PC-9 (cell line): ENCODE results near the gene TMEM106A. TPM values are rescaled to one million over a fixed set of nuclear protein-coding genes. Genes with fewer than 3 reads are reported as not detected.
A peak's percentile ranks its signal among the peaks of the same experiment; 100 is the strongest.
"Not testable (repeated sequence)": the region's sequence is repeated elsewhere in the genome, so short reads cannot be mapped to it uniquely, and the experiment has no call there.

Experiments used
- BruUV-seq: library from RNA; stranded (reverse); fragments of 400-500 nt; replicated peaks from 2 replicates; lab custom pipeline; 2021; lab: Mats Ljungman, UMichigan
- CTCF ChIA-PET: fragments of 300-600 bp; sonication (Branson Sonifier 250); formaldehyde crosslinking; loops from one replicate; lab custom pipeline; 2022; ENCODE audit warnings: antibody characterized with exemption; lab: Charles Lee
- POLR2A ChIA-PET: fragments of 300-600 bp; sonication (Branson Sonifier 250); formaldehyde crosslinking; loops from one replicate; lab custom pipeline; 2022; ENCODE audit warnings: antibody characterized with exemption; ENCODE audit not compliant: unreplicated experiment; lab: Charles Lee
- DNase-seq, 2 experiments: peaks; one replicate each; pipeline versions ENCODE4 v3.0.0 to v3.0.0-alpha.2; 2015 to 2022; ENCODE audit warnings: mixed read lengths in 1 of 2
- H2AFZ ChIP-seq: fragments of 200-600 bp; sonication (generic); 2 replicates; pipeline ENCODE4 v1.8.1; 2017; ENCODE audit warnings: antibody characterized with exemption
- H3F3A ChIP-seq: fragments of 200-600 bp; sonication (generic); 2 replicates; pipeline ENCODE4 v1.8.1; 2017; ENCODE audit warnings: antibody characterized with exemption, mild to moderate bottlenecking, low read depth; ENCODE audit not compliant: insufficient read depth
- H3K27ac ChIP-seq: fragments of 200-600 bp; sonication (generic); 2 replicates; pipeline ENCODE4 v1.6.1; 2016; ENCODE audit warnings: mixed run types
- H3K27me3 ChIP-seq: fragments of 200-600 bp; sonication (generic); 2 replicates; pipeline ENCODE4 v1.6.1; 2016; ENCODE audit warnings: low read depth, mixed run types; ENCODE audit not compliant: insufficient read depth
- H3K36me3 ChIP-seq: fragments of 200-600 bp; sonication (generic); 2 replicates; pipeline ENCODE4 v1.6.1; 2016; ENCODE audit warnings: low read depth, mixed run types
- H3K4me1 ChIP-seq: fragments of 200-600 bp; sonication (generic); replicated peaks from 2 replicates; pipeline ENCODE4 v1.6.1; 2016; ENCODE audit warnings: mixed run types; ENCODE audit not compliant: insufficient read depth
- H3K4me2 ChIP-seq: fragments of 200-600 bp; sonication (generic); 2 replicates; pipeline ENCODE4 v1.6.1; 2017; ENCODE audit warnings: mixed run types
- H3K4me3 ChIP-seq: fragments of 200-600 bp; sonication (generic); 2 replicates; pipeline ENCODE4 v1.6.1; 2016; ENCODE audit warnings: mixed run types
- H3K79me2 ChIP-seq: fragments of 200-600 bp; sonication (generic); 2 replicates; pipeline ENCODE4 v1.6.1; 2017; ENCODE audit warnings: low read depth, mixed run types
- H3K9me2 ChIP-seq: fragments of 200-600 bp; sonication (generic); 2 replicates; pipeline ENCODE4 v1.8.1; 2017; ENCODE audit warnings: mild to moderate bottlenecking; ENCODE audit not compliant: insufficient read depth
- H3K9me3 ChIP-seq: fragments of 200-600 bp; sonication (generic); 2 replicates; pipeline ENCODE4 v1.8.1; 2016; ENCODE audit warnings: low read depth; ENCODE audit not compliant: insufficient read depth
- H4K20me1 ChIP-seq: fragments of 200-600 bp; sonication (generic); 2 replicates; pipeline ENCODE4 v1.8.1; 2017; ENCODE audit not compliant: insufficient read depth
- intact Hi-C: fragments of 100-400 bp; cut with micrococcal nuclease; formaldehyde crosslinking; loops from one replicate; pipeline ENCODE4 v1.10.0; 2022; ENCODE audit not compliant: unreplicated experiment
- total RNA-seq: library from RNA; stranded (reverse); gene quantifications from 2 replicates; pipeline ENCODE4 v1.2.3, GENCODE V29; 2021

Gene TMEM106A
- total RNA-seq, 1 experiment from 2014 or later, result 8.3 TPM

- H4K20me1 ChIP-seq, CTCF ChIA-PET, intact Hi-C loops, H3K4me1 ChIP-seq, POLR2A ChIA-PET, H3K27me3 ChIP-seq, H2AFZ ChIP-seq, H3K4me2 ChIP-seq, H3K9me3 ChIP-seq, H3K27ac ChIP-seq, H3K36me3 ChIP-seq, H3K4me3 ChIP-seq, H3K79me2 ChIP-seq, H3K9me2 ChIP-seq, BruUV-seq, H3F3A ChIP-seq, DNase-seq: not testable (repeated sequence)
Measured at GRCh38 chr17:43233263-43233662, 21.6 kb downstream of the TMEM106A start.

- H4K20me1 ChIP-seq, POLR2A ChIA-PET, BruUV-seq, H3K27ac ChIP-seq, H3F3A ChIP-seq, intact Hi-C loops, H3K9me2 ChIP-seq, H3K4me1 ChIP-seq, H3K4me3 ChIP-seq, DNase-seq, H3K36me3 ChIP-seq, CTCF ChIA-PET, H3K9me3 ChIP-seq, H2AFZ ChIP-seq, H3K4me2 ChIP-seq, H3K79me2 ChIP-seq, H3K27me3 ChIP-seq: not testable (repeated sequence)
Measured at GRCh38 chr17:43233877-43234276, 22.2 kb downstream of the TMEM106A start, which contains the start of gene RNU2-1. Gene RNU2-1, minus strand, starts transcription at chr17:43233977.

- H3F3A ChIP-seq, DNase-seq, H3K4me1 ChIP-seq, H3K4me3 ChIP-seq, H3K27ac ChIP-seq, H2AFZ ChIP-seq, H3K79me2 ChIP-seq, H4K20me1 ChIP-seq, CTCF ChIA-PET, H3K9me3 ChIP-seq, H3K4me2 ChIP-seq, H3K27me3 ChIP-seq, intact Hi-C loops, H3K36me3 ChIP-seq, BruUV-seq, POLR2A ChIA-PET, H3K9me2 ChIP-seq: not testable (repeated sequence)
Measured at GRCh38 chr17:43239597-43239996, 27.9 kb downstream of the TMEM106A start.

- CTCF ChIA-PET, H3K27me3 ChIP-seq, H3K4me1 ChIP-seq, DNase-seq, H3K79me2 ChIP-seq, H3K4me2 ChIP-seq, H3K4me3 ChIP-seq, POLR2A ChIA-PET, H3K36me3 ChIP-seq, BruUV-seq, H2AFZ ChIP-seq, intact Hi-C loops, H3K9me2 ChIP-seq, H3F3A ChIP-seq, H4K20me1 ChIP-seq, H3K9me3 ChIP-seq, H3K27ac ChIP-seq: not testable (repeated sequence)
Measured at GRCh38 chr17:43240596-43241352, 29.1 kb downstream of the TMEM106A start.

- POLR2A ChIA-PET, H3K36me3 ChIP-seq, BruUV-seq, H3K4me1 ChIP-seq, H3F3A ChIP-seq, H4K20me1 ChIP-seq, H3K27me3 ChIP-seq, H3K9me3 ChIP-seq, intact Hi-C loops, H3K79me2 ChIP-seq, H3K9me2 ChIP-seq, H2AFZ ChIP-seq, H3K27ac ChIP-seq, CTCF ChIA-PET: not testable (repeated sequence)
- peak overlapping the region; percentile 46; the same call in 1 of the 2 replicates for H3K4me2 ChIP-seq
- DNase-seq, result peak in 1 of 2 experiments; percentile 84
- peak overlapping the region; percentile 40; the same call in 1 of the 2 replicates for H3K4me3 ChIP-seq
Measured at GRCh38 chr17:43246456-43246855, 34.8 kb downstream of the TMEM106A start.

Other genes starting within 250 kb of the TMEM106A start
- gene AARSD1, start 247.4 kb upstream of the TMEM106A start, total RNA-seq, result 32.6 and 35.4 TPM in 2 replicates
- gene PTGES3L, start 231.8 kb upstream of the TMEM106A start, total RNA-seq, result 0.70 and 1.3 TPM in 2 replicates
- 12.7 and 13.8 TPM in 2 replicates for gene RUNDC1, start 231.3 kb upstream of the TMEM106A start, total RNA-seq
- 593 and 950 TPM in 2 replicates for gene RPL27, start 213.5 kb upstream of the TMEM106A start, total RNA-seq
- gene IFI35, start 205.1 kb upstream of the TMEM106A start, total RNA-seq, result 19.7 and 22.1 TPM in 2 replicates
- gene VAT1, start 189.5 kb upstream of the TMEM106A start, total RNA-seq, result 212 and 220 TPM in 2 replicates
- 0.26 and 0.43 TPM in 2 replicates for gene RND2, start 186.6 kb upstream of the TMEM106A start, total RNA-seq
- 40.9 and 52.0 TPM in 2 replicates for gene BRCA1, start 86.5 kb upstream of the TMEM106A start, total RNA-seq
- 80.5 and 93.7 TPM in 2 replicates for gene NBR1, start 40.7 kb upstream of the TMEM106A start, total RNA-seq
- not detected in 2 replicates for gene CCDC200, start 16.7 kb downstream of the TMEM106A start, total RNA-seq
- gene RNU2-1, start 22.1 kb downstream of the TMEM106A start, total RNA-seq, result 4,274 and 6,356 TPM in 2 replicates
- 8.8 and 11.6 TPM in 2 replicates for gene ARL4D, start 187.1 kb downstream of the TMEM106A start, total RNA-seq